GM12878 (cell line): ENCODE measurements around the gene ZNF410.

Experiments
- BCL3 ChIP-seq: IDR thresholded peaks from 2 replicates; pipeline ENCODE4 v1.6.1; 2011; ENCODE audit warnings: borderline replicate concordance, low read depth, mild to moderate bottlenecking, moderate library complexity, low read length; ENCODE audit not compliant: insufficient read depth, poor library complexity, severe bottlenecking
- CHD4 ChIP-seq: fragments of 200-600 bp; sonication (generic); IDR thresholded peaks from 2 replicates; pipeline ENCODE4 v1.6.1; 2016; ENCODE audit warnings: mild to moderate bottlenecking
- CREM ChIP-seq: IDR thresholded peaks from 2 replicates; pipeline ENCODE4 v1.6.1; 2014; ENCODE audit warnings: antibody characterized with exemption, low read depth
- EP300 ChIP-seq, 2 experiments: fragments of 150-350 bp in 1 of 2; IDR thresholded peaks; 2 replicates each; pipeline ENCODE4 v1.6.1; 2011 to 2012; ENCODE audit warnings: low read depth in 2 of 2, low read length in 2 of 2, borderline replicate concordance in 1 of 2, improper control_type of control experiment in 1 of 2, inconsistent platforms in 1 of 2; ENCODE audit not compliant: control insufficient read depth in 1 of 2
- FOS ChIP-seq: IDR thresholded peaks from 3 replicates; pipeline ENCODE4 v1.6.1; 2011; ENCODE audit warnings: borderline replicate concordance; ENCODE audit not compliant: insufficient read length; ENCODE audit errors: extremely low read depth
- GATAD2B ChIP-seq: fragments of 450-650 bp; conservative IDR thresholded peaks from 2 replicates; pipeline ENCODE4 v1.6.1; 2017; ENCODE audit warnings: low read depth, mild to moderate bottlenecking, moderate library complexity
- JUND ChIP-seq: IDR thresholded peaks from 2 replicates; pipeline ENCODE4 v1.6.1; 2012; ENCODE audit warnings: low read depth, mild to moderate bottlenecking, low read length, improper control_type of control experiment, moderate library complexity
- PAX5 ChIP-seq: IDR thresholded peaks from 2 replicates; pipeline ENCODE4 v1.6.1; 2011; ENCODE audit warnings: low read depth, low read length, borderline replicate concordance
- POLR2AphosphoS5 ChIP-seq: IDR thresholded peaks from 2 replicates; pipeline ENCODE4 v1.6.1; 2011; ENCODE audit warnings: mild to moderate bottlenecking, low read length, inconsistent platforms
- SP1 ChIP-seq: IDR thresholded peaks from one replicate; pipeline ENCODE4 v1.6.1; 2011; ENCODE audit warnings: low read depth, low read length
- ZNF24 ChIP-seq: fragments of 450-650 bp; IDR thresholded peaks from 2 replicates; pipeline ENCODE4 v1.6.1; 2017; ENCODE audit warnings: antibody characterized with exemption, mild to moderate bottlenecking
- TF ChIP-seq, protein P1 (sequence below), 3 experiments: IDR thresholded peaks in 2 of 3; conservative IDR thresholded peaks in 1 of 3; 2 replicates each; pipeline ENCODE4 v1.5.1; 2011; ENCODE audit warnings: low read depth in 3 of 3, low read length in 3 of 3, mild to moderate bottlenecking in 3 of 3, control low read depth in 2 of 3, moderate library complexity in 2 of 3, inconsistent platforms in 1 of 3, mixed read lengths in 1 of 3; ENCODE audit not compliant: control insufficient read depth in 2 of 3, insufficient read depth in 1 of 3; ENCODE audit errors: extremely low read depth in 1 of 3

- no peak for TF ChIP-seq POLR2AphosphoS5
- TF ChIP-seq SP1: no peak
- no peak for TF ChIP-seq CREM
- TF ChIP-seq EP300 (IDR thresholded peaks at IDR 0.05; ENCODE audit: borderline replicate concordance in 1 of 2, control insufficient read depth in 1 of 2, low read depth in 2 of 2, low read length in 2 of 2): no peak
- TF ChIP-seq BCL3: no peak
- no peak for TF ChIP-seq ZNF24
- no peak for TF ChIP-seq JUND
- no peak for TF ChIP-seq CHD4
- no peak for TF ChIP-seq PAX5
- TF ChIP-seq GATAD2B: no peak
- TF ChIP-seq, protein P1, sequence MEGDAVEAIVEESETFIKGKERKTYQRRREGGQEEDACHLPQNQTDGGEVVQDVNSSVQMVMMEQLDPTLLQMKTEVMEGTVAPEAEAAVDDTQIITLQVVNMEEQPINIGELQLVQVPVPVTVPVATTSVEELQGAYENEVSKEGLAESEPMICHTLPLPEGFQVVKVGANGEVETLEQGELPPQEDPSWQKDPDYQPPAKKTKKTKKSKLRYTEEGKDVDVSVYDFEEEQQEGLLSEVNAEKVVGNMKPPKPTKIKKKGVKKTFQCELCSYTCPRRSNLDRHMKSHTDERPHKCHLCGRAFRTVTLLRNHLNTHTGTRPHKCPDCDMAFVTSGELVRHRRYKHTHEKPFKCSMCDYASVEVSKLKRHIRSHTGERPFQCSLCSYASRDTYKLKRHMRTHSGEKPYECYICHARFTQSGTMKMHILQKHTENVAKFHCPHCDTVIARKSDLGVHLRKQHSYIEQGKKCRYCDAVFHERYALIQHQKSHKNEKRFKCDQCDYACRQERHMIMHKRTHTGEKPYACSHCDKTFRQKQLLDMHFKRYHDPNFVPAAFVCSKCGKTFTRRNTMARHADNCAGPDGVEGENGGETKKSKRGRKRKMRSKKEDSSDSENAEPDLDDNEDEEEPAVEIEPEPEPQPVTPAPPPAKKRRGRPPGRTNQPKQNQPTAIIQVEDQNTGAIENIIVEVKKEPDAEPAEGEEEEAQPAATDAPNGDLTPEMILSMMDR (IDR thresholded peaks at IDR 0.05 in 2 of 3, conservative IDR thresholded peaks at IDR 0.05 in 1 of 3; ENCODE audit: control insufficient read depth in 2 of 3, extremely low read depth in 1 of 3, insufficient read depth in 1 of 3, low read depth in 3 of 3, low read length in 3 of 3): no peak
- no peak for TF ChIP-seq FOS
These were observed 74.5 kb downstream of the ZNF410 start for GRCh38 chr14:73961192-73961591.
